PC-3 (cell line): ENCODE measurements around the gene PRDM15. TPM values are rescaled to one million over a fixed set of nuclear protein-coding genes. Genes with fewer than 3 reads are reported as not detected.

Source experiments
- ATAC-seq: fragments of 200-7000 bp; cut with Tn5 transposase; 2 replicates; pipeline ENCODE4 v1.9.1; 2020; ENCODE audit warnings: mild to moderate bottlenecking, moderate library complexity
- BruUV-seq: library from RNA; stranded (reverse); fragments of 400-500 nt; replicated peaks from 2 replicates; lab custom pipeline; 2021; lab: Mats Ljungman, UMichigan
- CTCF ChIA-PET: fragments of 300-600 bp; sonication (Branson Sonifier 250); formaldehyde crosslinking; loops from one replicate; lab custom pipeline; 2022; ENCODE audit warnings: antibody characterized with exemption; lab: Charles Lee
- POLR2A ChIA-PET: fragments of 300-600 bp; sonication (Branson Sonifier 250); formaldehyde crosslinking; loops from one replicate; lab custom pipeline; 2022; ENCODE audit warnings: antibody characterized with exemption; ENCODE audit not compliant: unreplicated experiment; lab: Charles Lee
- DNase-seq: peaks from one replicate; pipeline ENCODE4 v3.0.0-alpha.2; 2015
- H2AFZ ChIP-seq: fragments of 300-600 bp; sonication (generic); 2 replicates; pipeline ENCODE4 v1.6.0; 2016; ENCODE audit warnings: antibody characterized with exemption, low read length
- H3F3A ChIP-seq: fragments of 300-600 bp; sonication (generic); one replicate; pipeline ENCODE4 v1.6.0; 2017; ENCODE audit warnings: antibody characterized with exemption, low read length, control low read depth, mild to moderate bottlenecking; ENCODE audit not compliant: unreplicated experiment
- H3K27ac ChIP-seq: fragments of 300-600 bp; sonication (generic); 2 replicates; pipeline ENCODE4 v1.5.1; 2016; ENCODE audit warnings: mild to moderate bottlenecking, low read length
- H3K27me3 ChIP-seq: fragments of 300-600 bp; sonication (generic); 2 replicates; pipeline ENCODE4 v1.6.1; 2016; ENCODE audit warnings: low read length, mixed read lengths
- H3K36me3 ChIP-seq: fragments of 300-600 bp; sonication (generic); 2 replicates; pipeline ENCODE4 v1.6.1; 2016; ENCODE audit warnings: low read depth, mixed run types, low read length, mixed read lengths
- H3K4me1 ChIP-seq: fragments of 300-600 bp; sonication (generic); 2 replicates; pipeline ENCODE4 v1.5.1; 2016; ENCODE audit warnings: low read length; ENCODE audit not compliant: insufficient read depth
- H3K4me2 ChIP-seq: fragments of 300-600 bp; sonication (generic); 2 replicates; pipeline ENCODE4 v1.6.0; 2016; ENCODE audit warnings: low read length
- H3K4me3 ChIP-seq: fragments of 300-600 bp; sonication (generic); 2 replicates; pipeline ENCODE4 v1.5.1; 2016; ENCODE audit warnings: mild to moderate bottlenecking, low read length, mixed read lengths
- H3K79me2 ChIP-seq: fragments of 300-600 bp; sonication (generic); 2 replicates; pipeline ENCODE4 v1.6.1; 2017; ENCODE audit warnings: low read length, mixed read lengths
- H3K9ac ChIP-seq: fragments of 300-600 bp; sonication (generic); 2 replicates; pipeline ENCODE4 v1.6.0; 2016; ENCODE audit warnings: mild to moderate bottlenecking, low read length
- H3K9me2 ChIP-seq: fragments of 300-600 bp; sonication (generic); replicated peaks from 2 replicates; pipeline ENCODE4 v1.6.1; 2016; ENCODE audit warnings: mixed run types, low read length, mixed read lengths
- H3K9me3 ChIP-seq: fragments of 300-600 bp; sonication (generic); 2 replicates; pipeline ENCODE4 v1.6.1; 2016; ENCODE audit warnings: low read length, mixed read lengths
- H4K20me1 ChIP-seq: fragments of 300-600 bp; sonication (generic); 2 replicates; pipeline ENCODE4 v1.6.1; 2016; ENCODE audit warnings: low read length, mixed read lengths
- CTCF ChIP-seq: fragments of 300-600 bp; sonication (generic); conservative IDR thresholded peaks from 2 replicates; pipeline ENCODE4 v1.5.1; 2017; ENCODE audit warnings: antibody characterized with exemption, low read depth, mild to moderate bottlenecking, low read length
- EZH2 ChIP-seq: fragments of 300-600 bp; sonication (generic); IDR thresholded peaks from one replicate; pipeline ENCODE4 v1.6.1; 2017; ENCODE audit warnings: antibody characterized with exemption, mild to moderate bottlenecking, low read length; ENCODE audit not compliant: unreplicated experiment
- EZH2phosphoT487 ChIP-seq: fragments of 300-600 bp; sonication (generic); IDR thresholded peaks from 2 replicates; pipeline ENCODE4 v1.6.1; 2018; ENCODE audit warnings: mild to moderate bottlenecking, antibody characterized with exemption, low read length, borderline replicate concordance
- intact Hi-C: fragments of 100-400 bp; cut with micrococcal nuclease; formaldehyde crosslinking; loops from 2 replicates; pipeline ENCODE4 v1.9.0; 2023
- total RNA-seq: library from RNA; depleted of rRNA; stranded (reverse); fragments of >200 nt; gene quantifications from 2 replicates; pipeline ENCODE4 v1.2.3, GENCODE V29; 2014

Gene PRDM15
- total RNA-seq, 1 experiment from 2014 or later = 13.4 TPM

GRCh38 chr21:41866274-41866809, 12.8 kb downstream of the PRDM15 start:
- Histone ChIP-seq H3K4me3 (no peak overlapping the region), H3K27ac (no peak overlapping the region), H3K79me2 (peaks cover 49% of the 10 kb centered on the region), H2AFZ (no peak overlapping the region), H3K4me1 (peaks cover 13% of the 10 kb centered on the region), H3F3A (no peaks in the 10 kb centered on the region), H3K9me3 (no peaks in the 10 kb centered on the region), H3K9ac (no peak overlapping the region), H4K20me1 (no peaks in the 10 kb centered on the region), H3K9me2 (no peaks in the 10 kb centered on the region), H3K4me2 (no peak overlapping the region), H3K36me3 (no peaks in the 10 kb centered on the region), H3K27me3 (no peaks in the 10 kb centered on the region)
- CTCF ChIA-PET = no interaction called here
- ATAC-seq (no peak), DNase-seq (no peak)
- POLR2A ChIA-PET = no interaction called here
- TF ChIP-seq CTCF = no peak
- TF ChIP-seq EZH2phosphoT487 = no peak
- no peak for TF ChIP-seq EZH2
- intact Hi-C loops = no loop called here
- BruUV-seq = no TSS peak

DNA sequence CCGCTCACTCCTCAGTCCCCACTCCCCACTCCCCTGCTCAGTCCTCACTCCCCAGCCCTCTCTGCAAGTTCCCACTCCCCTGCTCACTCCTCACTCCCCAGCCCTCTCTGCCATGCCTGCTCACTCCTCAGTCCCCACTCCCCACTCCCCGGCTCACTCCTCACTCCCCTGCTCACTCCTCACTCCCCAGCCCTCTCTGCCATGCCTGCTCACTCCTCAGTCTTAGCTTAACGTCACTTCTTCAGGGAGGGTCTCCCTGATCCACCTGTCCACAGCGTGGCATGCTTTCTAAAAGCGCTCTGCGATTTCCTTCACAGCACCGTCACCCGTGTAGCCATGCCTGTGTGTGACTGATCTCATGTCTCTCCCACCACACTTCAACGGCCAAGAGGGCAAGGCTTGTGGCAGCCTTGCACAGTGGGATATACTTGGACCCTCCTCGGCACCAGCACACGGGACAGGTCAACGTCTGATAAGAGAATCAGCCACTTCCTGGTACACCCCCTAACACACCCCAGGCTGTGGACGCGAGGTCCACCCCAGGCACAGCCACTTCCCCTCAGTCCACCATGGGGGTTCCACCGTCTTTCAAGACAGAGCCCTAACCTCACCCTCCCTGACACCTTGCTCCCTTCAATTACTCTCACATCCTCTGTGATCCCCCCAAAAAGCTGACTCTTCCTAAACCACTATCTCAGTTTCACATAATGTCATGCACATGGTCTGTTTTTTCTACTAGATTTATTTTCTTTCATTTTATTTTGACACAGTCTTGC, 14.0 kb downstream of the PRDM15 start:
- Histone ChIP-seq H3K79me2 (peaks cover 57% of the 10 kb centered on the region), H3K4me3 (no peak overlapping the region), H3K9me3 (no peaks in the 10 kb centered on the region), H3K9ac (no peak overlapping the region), H3K4me1 (peaks cover 13% of the 10 kb centered on the region), H3K27me3 (no peaks in the 10 kb centered on the region), H4K20me1 (no peaks in the 10 kb centered on the region), H3K27ac (no peak overlapping the region), H3K4me2 (no peak overlapping the region), H3K36me3 (no peaks in the 10 kb centered on the region), H3K9me2 (no peaks in the 10 kb centered on the region), H3F3A (no peaks in the 10 kb centered on the region), H2AFZ (no peak overlapping the region)
- BruUV-seq = no TSS peak
- no peak for DNase-seq
- intact Hi-C loops = no loop called here
- ChIA-PET POLR2A (no interaction called here), CTCF (no interaction called here)
- ATAC-seq = no peak
- no peak for TF ChIP-seq CTCF

GRCh38 chr21:41864311-41865001, 14.7 kb downstream of the PRDM15 start:
- H3K27me3 ChIP-seq = no peaks in the 10 kb centered on the region
- no peaks in the 10 kb centered on the region for H3F3A ChIP-seq
- ChIA-PET POLR2A (no interaction called here), CTCF (no interaction called here)
- H3K36me3 ChIP-seq = no peaks in the 10 kb centered on the region
- intact Hi-C loops = no loop called here
- no peak for ATAC-seq
- no peaks in the 10 kb centered on the region for H3K9me3 ChIP-seq
- peaks cover 13% of the 10 kb centered on the region for H3K4me1 ChIP-seq
- no peaks in the 10 kb centered on the region for H4K20me1 ChIP-seq
- H3K27ac ChIP-seq = no peak overlapping the region
- no peaks in the 10 kb centered on the region for H3K9me2 ChIP-seq
- no peak overlapping the region for H3K9ac ChIP-seq
- no TSS peak for BruUV-seq
- peaks cover 57% of the 10 kb centered on the region for H3K79me2 ChIP-seq
- H3K4me3 ChIP-seq = no peak overlapping the region
- H2AFZ ChIP-seq = no peak overlapping the region
- no peak for DNase-seq
- no peak for TF ChIP-seq CTCF
- no peak for TF ChIP-seq EZH2
- no peak for TF ChIP-seq EZH2phosphoT487
- no peak overlapping the region for H3K4me2 ChIP-seq
